ENCODE measurements around the gene KDM1B.

Gene KDM1B

DNA sequence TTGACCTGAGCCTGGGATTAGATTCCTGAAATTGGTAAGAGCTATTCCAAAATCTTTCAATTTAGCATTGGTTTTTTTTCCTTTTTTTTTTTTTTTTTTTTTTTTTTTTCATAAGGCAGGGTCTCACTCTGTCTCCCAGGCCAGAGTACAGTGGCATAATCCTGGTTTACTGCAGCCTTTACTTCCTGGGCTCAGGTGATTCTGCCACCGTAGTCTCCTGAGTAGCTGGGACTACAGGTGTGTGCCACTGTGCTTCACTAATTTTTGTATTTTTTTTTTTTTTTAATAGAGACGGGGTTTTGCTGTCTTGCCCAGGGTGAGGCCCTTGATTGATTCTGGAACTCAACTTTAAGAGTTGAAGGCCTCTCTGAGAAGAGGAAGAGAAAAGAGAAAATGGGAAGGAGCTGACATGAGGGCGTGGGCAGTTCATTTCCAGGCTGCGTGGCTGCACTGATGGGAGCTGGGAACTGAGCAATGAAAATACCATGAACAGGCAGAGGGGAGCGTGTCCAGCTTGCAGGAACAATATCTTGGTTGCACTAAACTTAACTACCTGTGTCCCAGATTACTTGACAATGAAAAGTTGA is 24.6 kb downstream of the KDM1B start:
- TF ChIP-seq, protein P1, sequence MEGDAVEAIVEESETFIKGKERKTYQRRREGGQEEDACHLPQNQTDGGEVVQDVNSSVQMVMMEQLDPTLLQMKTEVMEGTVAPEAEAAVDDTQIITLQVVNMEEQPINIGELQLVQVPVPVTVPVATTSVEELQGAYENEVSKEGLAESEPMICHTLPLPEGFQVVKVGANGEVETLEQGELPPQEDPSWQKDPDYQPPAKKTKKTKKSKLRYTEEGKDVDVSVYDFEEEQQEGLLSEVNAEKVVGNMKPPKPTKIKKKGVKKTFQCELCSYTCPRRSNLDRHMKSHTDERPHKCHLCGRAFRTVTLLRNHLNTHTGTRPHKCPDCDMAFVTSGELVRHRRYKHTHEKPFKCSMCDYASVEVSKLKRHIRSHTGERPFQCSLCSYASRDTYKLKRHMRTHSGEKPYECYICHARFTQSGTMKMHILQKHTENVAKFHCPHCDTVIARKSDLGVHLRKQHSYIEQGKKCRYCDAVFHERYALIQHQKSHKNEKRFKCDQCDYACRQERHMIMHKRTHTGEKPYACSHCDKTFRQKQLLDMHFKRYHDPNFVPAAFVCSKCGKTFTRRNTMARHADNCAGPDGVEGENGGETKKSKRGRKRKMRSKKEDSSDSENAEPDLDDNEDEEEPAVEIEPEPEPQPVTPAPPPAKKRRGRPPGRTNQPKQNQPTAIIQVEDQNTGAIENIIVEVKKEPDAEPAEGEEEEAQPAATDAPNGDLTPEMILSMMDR (IDR thresholded peaks at IDR 0.05; ENCODE audit: low read depth, low read length): no peak
- no peak overlapping the region for H3K4me3 ChIP-seq (ENCODE audit: low read depth, low read length)

DNA sequence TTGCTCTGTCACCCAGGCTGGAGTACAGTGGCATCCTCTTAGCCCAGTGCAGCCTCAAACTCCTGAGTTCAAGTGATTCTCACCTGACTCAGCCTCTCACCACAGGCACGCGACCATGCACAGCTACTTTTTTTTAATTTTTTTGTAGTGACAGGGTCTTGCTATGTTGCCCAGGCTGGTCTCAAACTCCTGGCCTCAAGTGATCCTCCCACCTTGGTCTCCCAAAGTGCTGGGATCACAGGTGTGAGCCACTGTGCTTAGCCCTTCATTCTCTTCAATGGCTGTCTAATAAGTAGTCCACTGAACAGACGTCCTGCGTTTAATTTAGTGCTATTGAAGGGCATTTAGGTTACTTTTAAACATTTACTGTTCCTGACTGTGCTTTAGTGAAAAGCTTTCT is 27.3 kb downstream of the KDM1B start:
- TF ChIP-seq, protein P1 (IDR thresholded peaks at IDR 0.05; ENCODE audit: low read depth, low read length): no peak
- H3K4me3 ChIP-seq (ENCODE audit: low read depth, low read length): no peak overlapping the region

DNA sequence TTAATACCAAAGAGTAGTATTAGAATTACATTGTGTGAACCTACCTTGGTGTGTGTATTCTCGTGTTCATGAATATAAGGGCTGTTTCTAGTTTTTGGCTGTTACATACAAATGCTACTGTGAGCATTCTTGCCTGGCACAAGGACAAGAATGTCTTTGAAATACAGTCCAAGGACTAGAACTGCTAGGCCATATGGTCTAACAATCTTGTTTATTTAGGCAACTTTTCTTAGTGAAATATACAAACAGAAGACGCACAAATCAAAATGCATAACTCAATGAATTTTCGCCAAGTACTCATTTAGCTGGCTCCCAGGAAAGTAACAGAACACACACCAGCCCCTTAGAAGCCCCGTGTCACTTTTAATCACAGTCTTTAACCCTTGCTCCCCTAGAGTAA is 28.5 kb downstream of the KDM1B start:
- TF ChIP-seq, protein P1 (IDR thresholded peaks at IDR 0.05; ENCODE audit: low read depth, low read length): no peak
- no peak overlapping the region for H3K4me3 ChIP-seq (ENCODE audit: low read depth, low read length)

DNA sequence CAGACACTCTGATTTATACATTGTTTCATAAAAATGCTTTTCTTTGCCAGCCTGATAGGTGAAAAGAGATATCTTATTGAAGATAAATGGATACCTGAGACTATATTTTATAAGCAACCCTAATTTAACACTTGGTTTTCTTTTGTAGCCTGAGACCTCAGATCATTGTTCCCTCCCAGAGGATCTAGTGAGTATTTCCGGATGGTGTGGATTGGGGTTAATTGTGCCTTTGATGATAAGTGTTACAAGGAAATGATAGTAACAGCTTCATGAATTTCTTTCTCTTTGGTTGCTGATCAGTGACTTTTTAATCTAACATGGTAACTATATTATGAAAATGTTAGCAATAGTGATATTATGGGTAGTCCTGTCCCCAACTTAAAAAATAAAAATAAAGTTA is 30.4 kb downstream of the KDM1B start:
- TF ChIP-seq, protein P1 (IDR thresholded peaks at IDR 0.05; ENCODE audit: low read depth, low read length): no peak
- H3K4me3 ChIP-seq (ENCODE audit: low read depth, low read length): no peak overlapping the region

DNA sequence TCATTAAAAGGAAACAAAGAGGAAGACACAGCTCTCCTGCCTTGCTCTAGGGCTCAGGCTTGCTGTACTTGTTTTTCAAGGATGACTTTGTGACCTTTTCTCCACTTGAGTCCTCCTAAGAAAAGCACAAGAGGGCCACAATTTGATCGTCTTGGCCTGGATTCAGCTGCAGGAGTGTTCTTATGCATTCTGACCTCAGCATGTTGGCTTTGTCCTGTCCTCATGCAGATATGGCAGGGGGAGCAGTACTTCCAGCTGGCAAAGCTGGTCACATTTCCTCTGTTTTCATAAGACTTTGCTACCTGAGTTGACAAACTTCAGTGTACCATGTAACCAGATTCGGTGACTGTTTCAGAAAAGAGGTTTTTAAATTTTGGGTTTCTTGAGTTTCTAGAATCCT is 30.8 kb downstream of the KDM1B start:
- TF ChIP-seq, protein P1 (IDR thresholded peaks at IDR 0.05; ENCODE audit: low read depth, low read length): no peak
- no peak overlapping the region for H3K4me3 ChIP-seq (ENCODE audit: low read depth, low read length)

DNA sequence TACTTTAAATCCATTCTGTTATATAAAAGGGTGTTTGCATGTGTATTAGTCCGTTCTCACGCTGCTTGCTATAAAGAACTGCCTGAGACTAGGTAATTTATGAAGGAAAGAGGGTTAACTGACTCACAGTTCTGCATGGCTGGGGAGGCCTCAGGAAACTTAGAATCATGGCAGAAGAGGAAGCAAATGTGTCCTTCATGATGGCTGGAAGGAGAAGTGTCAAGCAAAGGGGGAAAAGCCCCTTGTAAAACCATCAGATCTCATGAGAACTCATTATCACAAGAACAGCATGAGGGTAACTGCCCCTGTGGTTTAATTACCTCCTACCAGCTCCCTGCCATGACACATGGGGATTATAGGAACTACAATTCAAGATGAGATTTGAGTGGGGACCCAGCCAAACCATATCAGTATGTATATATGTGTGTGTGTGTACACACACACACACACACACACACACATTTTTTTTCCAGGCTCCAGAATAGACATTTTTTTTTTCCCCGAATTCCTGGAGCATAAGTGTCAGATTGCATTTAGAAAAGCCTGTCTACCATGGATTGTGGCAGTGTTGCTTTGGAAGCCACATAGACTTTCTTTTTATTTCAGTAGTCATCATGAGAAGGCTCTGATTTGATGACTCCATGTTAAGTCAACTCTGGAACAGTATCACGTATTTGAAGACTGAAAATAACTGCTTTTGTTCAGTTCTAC is 31.5 kb downstream of the KDM1B start:
- H3K4me3 ChIP-seq (ENCODE audit: low read depth, low read length): no peak overlapping the region
- TF ChIP-seq, protein P1 (IDR thresholded peaks at IDR 0.05; ENCODE audit: low read depth, low read length): no peak

DNA sequence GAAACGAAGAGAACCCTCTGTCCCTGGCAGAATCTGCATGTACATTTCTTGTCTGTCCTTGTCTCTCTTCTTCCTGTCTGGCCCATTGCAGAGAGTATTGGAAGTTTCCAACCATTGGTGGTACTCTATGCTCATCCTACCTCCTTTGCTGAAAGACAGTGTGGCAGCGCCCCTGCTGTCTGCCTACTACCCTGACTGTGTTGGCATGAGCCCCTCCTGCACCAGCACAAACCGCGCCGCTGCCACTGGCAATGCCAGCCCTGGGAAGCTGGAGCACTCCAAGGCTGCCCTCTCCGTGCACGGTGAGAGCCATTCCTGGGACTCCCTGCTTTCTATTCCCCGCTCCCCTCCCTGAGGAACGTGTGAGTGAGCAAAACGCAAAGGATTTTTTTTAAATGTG is 32.5 kb downstream of the KDM1B start:
- no peak overlapping the region for H3K4me3 ChIP-seq (ENCODE audit: low read depth, low read length)
- TF ChIP-seq, protein P1 (IDR thresholded peaks at IDR 0.05; ENCODE audit: low read depth, low read length): no peak
